Glutamatergic neuron (in vitro differentiated cells): ENCODE data around the gene CCDC92. TPM values are rescaled to one million over a fixed set of nuclear protein-coding genes. Genes with fewer than 3 reads are reported as not detected.
"Not testable (repeated sequence)": the region's sequence is repeated elsewhere in the genome, so short reads cannot be mapped to it uniquely, and the experiment has no call there.

Source experiments
- DNase-seq: peaks from one replicate; pipeline ENCODE4 v3.0.0; 2022
- H3K27ac Mint-ChIP-seq: one replicate; pipeline ENCODE4 v1.8.0; 2020; ENCODE audit warnings: mild to moderate bottlenecking, mixed read lengths, inconsistent platforms; ENCODE audit not compliant: unreplicated experiment
- H3K27me3 Mint-ChIP-seq: one replicate; pipeline ENCODE4 v1.8.0; 2020; ENCODE audit warnings: mild to moderate bottlenecking, moderate library complexity, mixed read lengths, inconsistent platforms; ENCODE audit not compliant: unreplicated experiment
- H3K36me3 Mint-ChIP-seq: one replicate; pipeline ENCODE4 v1.8.0; 2020; ENCODE audit warnings: mild to moderate bottlenecking, mixed read lengths, inconsistent platforms; ENCODE audit not compliant: unreplicated experiment
- H3K4me1 Mint-ChIP-seq: one replicate; pipeline ENCODE4 v1.8.0; 2020; ENCODE audit warnings: mild to moderate bottlenecking, low read depth, mixed read lengths, inconsistent platforms; ENCODE audit not compliant: unreplicated experiment
- H3K4me3 Mint-ChIP-seq: one replicate; pipeline ENCODE4 v1.8.0; 2020; ENCODE audit warnings: mild to moderate bottlenecking, mixed read lengths, inconsistent platforms; ENCODE audit not compliant: unreplicated experiment
- H3K9me3 Mint-ChIP-seq: one replicate; pipeline ENCODE4 v1.8.0; 2020; ENCODE audit warnings: mild to moderate bottlenecking, moderate library complexity, mixed read lengths, inconsistent platforms; ENCODE audit not compliant: unreplicated experiment
- total RNA-seq: library from RNA; stranded (reverse); fragmentation: NEBNext Ultra II Directional; extraction: Animal tissue kit (Norgen Biotek cat#: 25700); gene quantifications from one replicate; pipeline ENCODE4 v1.2.1, GENCODE V29; 2021; ENCODE audit not compliant: unreplicated experiment
- TF ChIP-seq, protein P1 (sequence below): fragments of 200-600 bp; sonication (generic); IDR thresholded peaks from one replicate; pipeline ENCODE4 v1.5.0; 2021; ENCODE audit not compliant: partially characterized antibody, unreplicated experiment

The CCDC92 gene
- total RNA-seq, 1 donor from 2014 or later: 96.2 TPM

DNA sequence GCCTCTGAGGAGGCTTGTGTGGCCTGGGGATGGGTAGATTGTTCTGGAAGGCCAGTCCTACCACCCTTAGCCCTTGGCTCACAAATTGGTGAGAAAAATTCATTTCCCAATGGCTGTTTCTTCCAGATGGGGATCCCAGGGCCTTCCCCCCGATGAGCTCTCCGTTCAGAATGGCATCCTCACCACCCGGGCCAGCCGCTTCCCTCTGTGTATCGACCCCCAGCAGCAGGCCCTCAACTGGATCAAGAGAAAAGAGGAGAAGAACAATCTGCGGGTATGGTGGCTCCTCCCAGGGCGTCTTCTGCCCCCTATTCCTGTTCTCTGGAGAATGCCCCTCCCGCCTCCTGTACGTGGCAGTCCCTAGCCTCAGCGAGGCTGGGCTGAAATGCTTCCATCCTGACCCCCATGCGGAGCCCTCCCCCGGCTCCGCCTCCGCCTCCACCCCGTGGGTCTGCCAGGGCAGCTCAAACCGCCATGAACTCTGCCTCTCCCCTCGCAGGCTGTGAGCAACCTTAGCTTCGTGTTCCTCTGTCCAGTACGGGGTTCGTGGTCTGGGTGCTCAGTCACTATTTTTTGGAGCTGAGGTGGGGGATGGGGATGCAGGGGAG lies 57.8 kb downstream of the CCDC92 start:
- no peak overlapping the region for H3K27ac Mint-ChIP-seq
- peaks cover 3% of the 10 kb centered on the region for H3K27me3 Mint-ChIP-seq
- TF ChIP-seq, protein P1, sequence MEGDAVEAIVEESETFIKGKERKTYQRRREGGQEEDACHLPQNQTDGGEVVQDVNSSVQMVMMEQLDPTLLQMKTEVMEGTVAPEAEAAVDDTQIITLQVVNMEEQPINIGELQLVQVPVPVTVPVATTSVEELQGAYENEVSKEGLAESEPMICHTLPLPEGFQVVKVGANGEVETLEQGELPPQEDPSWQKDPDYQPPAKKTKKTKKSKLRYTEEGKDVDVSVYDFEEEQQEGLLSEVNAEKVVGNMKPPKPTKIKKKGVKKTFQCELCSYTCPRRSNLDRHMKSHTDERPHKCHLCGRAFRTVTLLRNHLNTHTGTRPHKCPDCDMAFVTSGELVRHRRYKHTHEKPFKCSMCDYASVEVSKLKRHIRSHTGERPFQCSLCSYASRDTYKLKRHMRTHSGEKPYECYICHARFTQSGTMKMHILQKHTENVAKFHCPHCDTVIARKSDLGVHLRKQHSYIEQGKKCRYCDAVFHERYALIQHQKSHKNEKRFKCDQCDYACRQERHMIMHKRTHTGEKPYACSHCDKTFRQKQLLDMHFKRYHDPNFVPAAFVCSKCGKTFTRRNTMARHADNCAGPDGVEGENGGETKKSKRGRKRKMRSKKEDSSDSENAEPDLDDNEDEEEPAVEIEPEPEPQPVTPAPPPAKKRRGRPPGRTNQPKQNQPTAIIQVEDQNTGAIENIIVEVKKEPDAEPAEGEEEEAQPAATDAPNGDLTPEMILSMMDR: no peak
- H3K4me3 Mint-ChIP-seq: no peak overlapping the region
- DNase-seq: no peak
- no peaks in the 10 kb centered on the region for H3K4me1 Mint-ChIP-seq
- H3K9me3 Mint-ChIP-seq: peaks cover 8% of the 10 kb centered on the region
- peaks cover 8% of the 10 kb centered on the region for H3K36me3 Mint-ChIP-seq

DNA sequence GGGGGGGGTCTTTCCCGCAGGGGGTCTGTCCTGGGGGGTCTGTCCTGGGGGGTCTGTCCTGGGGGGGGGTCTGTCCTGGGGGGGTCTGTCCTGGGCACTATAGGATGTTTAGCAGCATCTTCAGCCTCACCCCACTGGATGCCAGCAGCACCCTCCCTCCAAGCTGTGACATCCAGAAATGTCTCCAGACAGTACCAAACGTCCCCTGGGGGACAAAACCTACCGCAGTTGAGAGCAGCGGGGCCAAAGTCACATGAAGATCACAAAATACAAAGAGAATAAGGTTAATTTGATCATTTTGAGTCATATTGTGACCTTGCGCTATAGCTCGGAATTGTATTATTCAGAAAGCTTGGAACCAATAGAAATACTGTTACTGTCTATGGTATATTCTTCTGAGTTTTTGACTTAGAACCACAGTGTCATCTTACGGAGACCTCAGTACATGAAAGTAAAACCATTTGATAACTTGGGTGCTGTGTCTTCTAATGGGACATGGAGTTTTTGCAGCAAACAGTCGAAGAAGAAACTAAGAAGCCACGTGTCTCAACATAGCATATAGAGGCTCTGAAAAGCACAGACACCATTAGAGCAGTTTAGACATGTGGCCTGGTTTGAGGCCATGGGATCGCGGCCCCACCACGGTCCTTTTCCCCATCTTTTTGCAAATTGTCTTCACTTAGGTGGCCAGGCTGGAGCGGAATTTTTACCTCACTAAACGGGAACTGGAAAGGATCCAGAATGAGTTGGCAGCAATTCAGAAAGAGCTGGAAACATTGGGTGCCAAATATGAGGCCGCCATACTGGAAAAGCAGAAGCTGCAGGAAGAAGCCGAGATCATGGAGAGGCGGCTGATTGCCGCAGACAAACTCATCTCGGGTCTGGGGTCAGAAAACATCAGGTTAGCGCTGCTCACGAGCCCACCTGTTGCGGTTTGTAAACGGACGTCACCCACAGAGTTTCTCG lies 59.9 kb downstream of the CCDC92 start:
- Mint-ChIP-seq H3K4me3 (no peak overlapping the region), H3K9me3 (peaks cover 8% of the 10 kb centered on the region), H3K27ac (no peak overlapping the region), H3K36me3 (peaks cover 8% of the 10 kb centered on the region), H3K27me3 (peaks cover 5% of the 10 kb centered on the region), H3K4me1 (peaks cover 3% of the 10 kb centered on the region)
- no peak for DNase-seq
- TF ChIP-seq, protein P1: no peak

DNA sequence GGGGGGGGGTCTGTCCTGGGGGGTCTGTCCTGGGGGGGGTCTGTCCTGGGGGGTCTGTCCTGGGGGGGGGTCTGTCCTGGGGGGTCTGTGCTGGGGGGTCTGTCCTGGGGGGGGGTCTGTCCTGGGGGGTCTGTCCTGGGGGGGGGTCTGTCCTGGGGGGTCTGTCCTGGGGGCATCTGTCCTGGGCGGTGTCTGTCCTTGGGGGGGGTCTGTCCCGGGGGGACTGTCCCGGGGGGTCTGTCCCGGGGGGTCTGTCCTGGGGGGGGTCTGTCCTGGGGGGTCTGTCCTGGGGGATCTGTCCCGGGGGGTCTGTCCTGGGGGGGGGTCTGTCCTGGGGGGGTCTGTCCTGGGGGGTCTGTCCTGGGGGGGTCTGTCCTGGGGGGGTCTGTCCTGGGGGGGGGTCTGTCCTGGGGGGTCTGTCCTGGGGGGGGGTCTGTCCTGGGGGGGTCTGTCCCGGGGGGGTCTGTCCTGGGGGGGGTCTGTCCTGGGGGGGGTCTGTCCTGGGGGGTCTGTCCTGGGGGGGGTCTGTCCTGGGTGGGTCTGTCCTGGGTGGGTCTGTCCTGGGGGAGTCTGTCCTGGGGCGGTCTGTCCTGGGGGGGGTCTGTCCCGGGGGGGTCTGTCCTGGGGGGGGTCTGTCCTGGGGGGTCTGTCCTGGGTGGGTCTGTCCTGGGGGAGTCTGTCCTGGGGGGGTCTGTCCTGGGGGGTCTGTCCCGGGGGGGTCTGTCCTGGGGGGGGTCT lies 60.8 kb downstream of the CCDC92 start:
- not testable (repeated sequence) for DNase-seq, H3K9me3 Mint-ChIP-seq, H3K4me1 Mint-ChIP-seq, H3K4me3 Mint-ChIP-seq, H3K27me3 Mint-ChIP-seq, H3K36me3 Mint-ChIP-seq, H3K27ac Mint-ChIP-seq

DNA sequence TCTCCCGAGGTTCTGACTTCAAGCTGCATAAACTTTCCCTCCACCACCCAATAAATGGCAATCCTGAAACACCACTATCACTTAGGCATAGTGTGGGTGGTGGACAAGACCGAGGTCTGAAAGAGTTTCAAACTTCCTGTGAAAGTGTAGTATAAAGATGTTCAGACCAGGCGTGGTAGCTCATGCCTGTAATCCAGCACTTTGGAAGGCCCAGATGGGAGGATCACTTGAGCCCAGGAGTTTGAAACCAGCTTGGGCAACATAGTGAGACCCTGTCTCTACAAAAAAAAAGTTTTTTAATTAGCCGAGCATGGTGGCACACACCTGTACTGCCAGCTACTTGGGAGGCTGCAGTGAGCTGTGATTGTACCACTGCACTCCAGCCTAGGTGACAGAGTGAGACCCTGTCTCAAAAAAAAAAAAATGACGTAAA lies 61.9 kb downstream of the CCDC92 start:
- H3K9me3 Mint-ChIP-seq: peaks cover 7% of the 10 kb centered on the region
- peaks cover 1% of the 10 kb centered on the region for H3K27me3 Mint-ChIP-seq
- TF ChIP-seq, protein P1: no peak
- H3K27ac Mint-ChIP-seq: no peak overlapping the region
- no peak overlapping the region for H3K4me3 Mint-ChIP-seq
- peaks cover 3% of the 10 kb centered on the region for H3K4me1 Mint-ChIP-seq
- no peaks in the 10 kb centered on the region for H3K36me3 Mint-ChIP-seq
- no peak for DNase-seq

DNA sequence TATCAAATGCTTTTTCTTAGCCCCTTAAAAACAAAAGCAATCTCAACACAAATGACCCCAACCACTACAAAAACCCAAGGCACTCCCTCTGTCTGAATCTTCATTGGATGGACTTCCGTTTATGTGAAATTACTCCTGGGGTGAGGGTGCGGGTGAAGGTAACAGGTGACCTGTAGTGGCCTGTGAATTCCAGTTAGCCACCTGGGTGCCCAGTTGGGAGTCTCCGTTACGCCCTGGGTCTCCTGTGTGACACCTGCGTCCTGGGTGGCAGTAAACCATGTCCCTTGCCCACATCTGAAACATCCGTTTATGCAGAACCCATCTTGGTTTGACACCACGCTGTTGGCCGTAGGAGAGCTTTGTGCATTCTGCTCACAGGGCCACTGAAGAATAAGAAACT lies 62.6 kb downstream of the CCDC92 start:
- Mint-ChIP-seq H3K4me3 (no peak overlapping the region), H3K27me3 (peaks cover 6% of the 10 kb centered on the region), H3K9me3 (peaks cover 13% of the 10 kb centered on the region), H3K27ac (no peak overlapping the region), H3K4me1 (peaks cover 3% of the 10 kb centered on the region), H3K36me3 (no peaks in the 10 kb centered on the region)
- TF ChIP-seq, protein P1: no peak
- no peak for DNase-seq
